HG02981 (cell line): Measurements from ENCODE around the gene ZNF514.
"Not testable (repeated sequence)": the region's sequence is repeated elsewhere in the genome, so short reads cannot be mapped to it uniquely, and the experiment has no call there.

Experiments
- ATAC-seq: cut with Tn5 transposase; IDR thresholded peaks from one replicate; pipeline ENCODE4 v1.9.1; 2021; ENCODE audit warnings: mild to moderate bottlenecking, moderate library complexity; ENCODE audit not compliant: unreplicated experiment

The ZNF514 gene

DNA sequence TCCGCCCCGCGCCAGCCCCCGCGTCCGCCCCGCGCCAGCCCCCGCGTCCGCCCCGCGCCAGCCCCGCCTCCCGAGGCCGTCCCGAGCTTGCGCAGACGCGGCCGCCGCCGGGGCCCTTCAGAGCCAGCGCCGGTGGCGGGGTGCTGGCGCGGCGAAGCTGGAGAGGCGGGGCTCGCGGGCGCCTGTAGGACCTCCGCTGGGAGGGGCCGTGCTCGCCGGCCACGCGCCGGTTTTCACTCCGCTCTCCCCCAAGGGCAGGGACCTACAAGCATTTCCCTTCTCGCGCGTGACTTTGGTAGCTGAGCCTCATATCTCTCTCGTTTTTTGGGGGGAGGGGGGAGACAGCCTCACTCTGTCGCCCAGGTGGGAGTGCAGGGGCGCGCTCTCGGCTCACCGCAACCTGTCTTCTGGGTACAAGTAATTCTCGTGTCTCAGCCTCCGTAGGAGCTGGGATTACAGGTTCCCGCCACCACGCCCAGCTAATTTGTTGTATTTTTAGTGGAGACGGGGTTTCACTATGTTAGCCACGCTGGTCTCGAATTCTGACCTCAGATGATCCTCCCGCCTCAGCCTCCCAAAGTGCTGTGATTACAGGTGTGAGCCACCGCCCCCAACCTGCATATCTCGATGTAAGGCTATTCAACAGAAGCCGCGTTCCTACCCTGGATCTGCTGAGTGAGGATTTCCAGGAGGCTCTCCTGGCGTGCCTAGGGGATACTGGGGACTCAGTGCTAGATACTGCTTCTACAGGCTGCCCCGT, at the start of gene ZNF514:
TSS of gene ZNF514 (minus strand) at position 159 of the 760 bp plus-strand sequence. CDS start 6,595 bp downstream, outside the sequence.
- peak; percentile 91 for ATAC-seq

DNA sequence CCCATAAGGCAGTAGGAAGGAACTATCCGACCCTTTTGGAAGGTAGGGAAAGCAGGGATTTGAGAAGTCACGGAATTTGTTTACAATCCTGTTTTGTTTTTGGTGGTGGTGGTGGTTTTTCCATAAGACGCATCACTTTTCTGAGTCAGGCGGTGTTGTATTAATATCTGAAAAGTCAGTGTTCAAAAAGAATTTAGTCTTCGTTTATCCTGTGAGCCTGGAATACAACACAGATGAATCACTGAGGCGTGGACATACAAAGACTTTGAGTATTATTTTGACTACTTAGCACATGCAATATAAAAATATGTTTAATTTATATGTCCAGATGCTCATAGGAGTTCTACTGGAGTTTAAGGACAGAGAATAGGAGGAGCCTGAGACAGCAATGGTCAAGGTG, 48.5 kb upstream of the ZNF514 start:
- no peak for ATAC-seq

DNA sequence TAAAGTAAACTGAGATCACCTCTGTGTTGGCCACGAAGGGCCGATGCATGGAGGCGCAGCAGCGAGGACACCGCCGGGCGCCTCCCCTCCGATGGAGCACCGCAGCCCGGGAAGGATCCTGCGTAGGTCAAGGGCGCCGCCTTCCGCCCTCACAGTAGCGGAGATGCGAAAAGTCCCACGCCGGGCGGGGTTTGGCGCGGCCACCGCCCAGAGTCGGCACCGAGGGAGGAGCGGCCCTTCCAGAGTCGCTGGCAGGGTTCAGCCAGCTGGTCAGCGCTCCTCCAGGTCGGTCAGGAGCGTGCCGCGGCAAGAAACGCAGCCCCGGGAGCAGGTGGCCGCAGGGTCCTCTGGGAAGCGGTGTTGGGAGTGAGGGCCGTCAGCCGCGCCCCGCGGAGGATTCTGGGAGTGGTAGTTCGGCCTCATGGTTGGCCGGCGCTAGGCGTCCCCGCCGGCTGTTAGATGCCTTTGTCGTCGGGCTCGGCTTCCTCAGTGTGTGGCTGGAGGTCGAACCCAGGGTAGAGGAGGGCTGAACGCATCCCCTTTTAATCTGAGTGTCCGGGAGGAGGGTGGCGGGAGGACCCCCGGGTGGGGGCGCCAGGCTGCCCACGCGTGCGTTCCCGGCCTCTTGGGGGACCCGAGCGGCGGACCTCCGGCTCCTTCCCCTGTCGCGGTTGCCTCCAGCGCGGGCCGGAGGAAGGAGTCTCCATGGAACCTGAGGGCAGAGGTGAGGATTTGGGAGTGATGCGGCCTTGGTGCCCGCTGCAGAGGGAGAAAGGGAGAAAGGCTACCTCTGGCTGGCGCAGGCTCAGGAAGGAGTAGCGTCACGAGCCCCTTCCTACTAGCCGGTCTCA, 47.7 kb upstream of the ZNF514 start, which contains the start of gene ZNF892:
TSS of gene ZNF892 (plus strand) at position 411 of the 851 bp plus-strand sequence. CDS start at position 706, 295 bp downstream.
- ATAC-seq, result peak; percentile 97

DNA sequence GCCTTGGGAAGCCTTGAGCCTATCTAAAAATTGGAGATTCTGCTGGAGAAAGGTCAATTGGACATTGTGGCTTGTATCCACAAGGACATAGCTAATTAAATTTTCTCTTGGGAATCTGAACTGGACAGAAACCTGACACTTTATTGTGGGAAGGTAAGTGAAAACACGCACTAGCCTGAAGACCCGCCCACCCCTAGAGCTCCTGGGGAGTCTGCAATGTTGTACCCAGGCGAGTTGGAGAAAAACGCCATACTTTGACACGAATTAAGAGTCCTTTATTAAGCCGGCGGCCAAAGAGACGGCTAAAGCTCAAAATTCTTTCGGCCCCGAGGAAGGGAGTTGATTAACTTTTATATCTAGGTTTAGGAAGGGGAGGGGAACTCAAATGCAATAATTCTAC, 46.4 kb upstream of the ZNF514 start:
- no peak for ATAC-seq

DNA sequence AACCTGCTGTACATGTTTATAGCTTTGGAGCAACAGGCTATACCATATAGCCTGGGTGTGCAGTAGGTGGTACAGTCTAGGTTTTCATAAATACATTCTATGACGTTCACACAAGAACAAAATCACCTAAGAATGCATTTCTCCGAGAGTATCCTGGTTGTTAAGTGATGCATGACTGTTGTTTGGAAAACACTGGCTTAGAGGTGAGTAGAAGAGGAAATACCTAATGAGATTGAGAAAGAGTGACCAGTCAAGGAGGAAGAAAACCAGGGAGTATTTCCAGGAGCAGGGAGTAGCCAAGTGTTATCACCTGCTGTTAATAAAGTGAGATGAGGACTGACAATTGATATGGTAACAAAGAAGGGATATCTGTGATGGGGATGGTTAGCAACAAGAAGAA, 44.7 kb upstream of the ZNF514 start:
- ATAC-seq, result no peak

DNA sequence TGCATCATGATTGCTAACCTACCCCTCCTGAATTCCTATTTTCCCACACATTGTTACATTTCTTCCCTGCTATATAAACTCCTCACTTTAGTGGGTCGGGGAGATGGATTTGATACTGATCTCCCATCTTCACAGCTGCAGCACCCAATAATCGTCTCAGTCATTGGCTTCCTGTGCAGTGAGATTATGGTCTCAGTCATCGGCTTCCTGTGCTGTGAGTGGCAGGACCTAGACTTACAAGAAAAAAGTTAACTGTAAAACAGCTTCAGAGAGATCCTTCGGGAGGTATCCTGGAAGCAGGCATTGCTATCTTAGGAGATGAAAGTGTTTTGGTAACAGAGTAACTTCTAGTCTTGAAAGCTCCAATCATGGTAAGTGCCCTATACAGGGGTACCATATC, 44.3 kb upstream of the ZNF514 start:
- ATAC-seq, result no peak

DNA sequence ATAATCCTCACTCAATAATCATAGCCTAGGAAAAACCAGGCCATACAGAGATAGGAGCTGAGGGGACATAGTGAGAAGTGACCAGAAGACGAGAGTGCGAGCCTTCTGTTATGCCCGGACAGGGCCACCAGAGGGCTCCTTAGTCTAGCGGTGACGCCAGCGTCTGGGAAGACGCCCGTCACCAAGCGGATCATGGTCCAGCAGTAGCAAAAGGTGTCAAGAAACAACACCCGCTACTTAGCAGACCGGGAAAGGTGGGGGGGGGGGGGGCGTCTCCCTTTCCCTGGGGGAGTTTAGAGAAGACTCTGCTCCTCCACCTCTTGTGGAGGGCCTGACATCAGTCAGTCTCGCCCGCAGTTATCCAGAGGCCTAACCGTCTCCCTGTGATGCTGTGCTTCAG, 33.3 kb upstream of the ZNF514 start:
- ATAC-seq, result not testable (repeated sequence)

DNA sequence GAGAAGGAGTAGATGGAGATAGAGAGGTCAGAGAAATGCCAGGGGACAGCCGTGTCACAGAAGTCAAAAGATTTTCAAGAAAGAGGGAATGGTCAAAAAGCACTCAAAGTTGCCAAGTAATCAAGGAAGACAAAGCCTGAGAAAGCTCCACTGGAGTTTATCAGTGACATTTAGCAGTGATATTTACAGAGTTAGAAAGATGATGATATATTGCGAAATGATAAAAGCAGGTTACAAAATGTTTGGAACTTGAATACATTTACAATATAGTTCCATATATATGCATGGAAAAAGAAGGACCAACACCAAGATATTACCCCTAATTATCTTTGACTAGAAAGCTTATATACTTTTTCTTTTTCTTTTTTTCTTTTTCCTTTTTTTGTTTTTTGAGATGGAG, 26.3 kb upstream of the ZNF514 start:
- no peak for ATAC-seq

DNA sequence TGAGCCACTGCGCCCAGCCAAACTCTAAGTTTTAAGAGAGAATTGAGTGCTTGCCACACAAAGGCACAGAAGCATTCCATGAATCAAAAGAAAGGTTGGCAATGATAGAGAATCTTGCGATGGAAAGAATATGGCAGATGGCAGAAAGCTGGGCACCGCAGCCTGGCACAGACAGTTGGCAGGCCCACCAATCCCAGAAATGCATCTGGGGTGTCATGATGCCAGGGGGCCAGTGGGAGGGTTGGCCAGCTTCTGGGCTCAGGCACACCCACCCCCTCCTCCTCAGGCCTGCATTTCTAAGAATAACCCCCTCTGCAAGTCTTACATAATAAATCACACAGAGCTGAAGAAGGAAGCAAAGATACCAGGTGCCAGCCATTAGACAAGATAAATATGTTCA, 25.5 kb upstream of the ZNF514 start:
- ATAC-seq, result no peak

DNA sequence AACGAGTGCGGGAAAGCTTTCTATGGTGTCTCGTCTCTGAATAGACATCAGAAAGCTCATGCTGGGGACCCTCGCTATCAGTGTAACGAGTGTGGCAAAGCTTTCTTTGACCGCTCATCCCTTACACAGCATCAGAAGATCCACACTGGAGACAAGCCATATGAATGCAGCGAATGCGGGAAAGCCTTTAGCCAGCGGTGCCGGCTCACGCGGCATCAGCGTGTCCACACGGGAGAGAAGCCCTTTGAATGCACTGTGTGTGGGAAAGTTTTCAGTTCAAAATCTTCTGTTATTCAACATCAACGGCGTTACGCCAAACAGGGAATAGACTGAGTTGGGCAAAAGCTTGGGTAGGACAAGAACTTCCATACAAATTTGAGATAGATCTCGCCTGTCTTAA, 22.1 kb upstream of the ZNF514 start:
- ATAC-seq, result no peak

DNA sequence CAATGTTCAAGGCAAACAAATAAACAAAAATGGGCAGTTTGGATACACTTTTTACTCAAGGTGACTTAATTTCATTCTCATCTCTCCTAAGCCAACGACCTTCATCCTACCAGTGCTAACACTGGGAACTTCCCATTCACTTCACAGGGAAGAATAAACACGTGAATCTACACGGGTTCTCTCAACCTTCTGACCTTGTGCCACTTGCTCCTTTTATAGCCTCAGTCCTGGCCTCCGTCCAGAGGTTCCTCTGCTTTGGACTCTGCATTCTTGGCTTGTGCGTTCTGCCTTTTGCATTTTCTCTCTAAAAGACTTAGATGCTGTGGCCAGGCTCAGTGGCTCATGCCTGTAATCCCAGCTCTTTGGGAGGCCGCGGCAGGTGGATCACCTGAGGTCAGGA, 19.8 kb upstream of the ZNF514 start:
- no peak for ATAC-seq

DNA sequence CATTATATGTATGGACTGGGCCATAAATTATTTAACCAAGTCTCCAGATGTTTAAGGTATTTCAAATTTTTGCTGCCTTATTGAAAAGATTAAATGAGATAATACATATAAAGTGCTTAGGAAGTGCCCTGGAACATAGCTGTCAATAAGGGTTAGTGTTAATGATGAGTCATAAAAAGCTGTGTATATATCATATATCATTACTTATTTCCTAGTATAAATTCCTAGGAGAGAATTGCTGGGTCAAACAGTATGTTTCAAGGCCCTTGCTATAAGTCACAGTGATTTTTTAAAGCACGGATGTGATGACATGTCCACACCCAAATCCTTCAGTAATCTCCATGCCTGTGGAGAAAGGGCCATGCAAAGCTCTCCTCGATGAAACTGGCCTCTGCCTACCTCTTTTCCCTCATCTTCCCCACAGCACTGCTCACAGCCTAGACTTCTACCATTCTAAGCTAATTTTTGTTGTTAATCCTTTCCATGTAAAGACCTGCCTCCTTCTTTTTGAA, 14.4 kb upstream of the ZNF514 start:
- no peak for ATAC-seq

DNA sequence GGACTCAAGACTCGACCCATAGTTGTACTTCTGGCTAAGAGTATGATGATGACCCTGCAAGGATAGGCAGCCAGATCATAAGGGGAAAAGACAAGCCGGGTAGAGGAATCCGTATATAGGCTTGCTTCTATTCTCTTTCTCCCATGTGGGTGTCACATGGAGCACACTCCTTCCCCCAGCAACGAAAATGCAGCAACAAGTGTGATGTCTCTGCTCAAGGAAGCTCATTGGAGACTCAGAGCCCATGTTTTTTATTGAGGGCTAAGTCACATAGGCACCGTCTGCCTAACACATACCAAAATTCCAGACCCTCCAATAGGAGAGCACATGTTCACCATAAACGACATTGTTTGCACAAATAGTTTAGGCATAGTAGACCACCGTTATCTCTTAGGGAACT, 12.3 kb upstream of the ZNF514 start:
- ATAC-seq, result no peak

DNA sequence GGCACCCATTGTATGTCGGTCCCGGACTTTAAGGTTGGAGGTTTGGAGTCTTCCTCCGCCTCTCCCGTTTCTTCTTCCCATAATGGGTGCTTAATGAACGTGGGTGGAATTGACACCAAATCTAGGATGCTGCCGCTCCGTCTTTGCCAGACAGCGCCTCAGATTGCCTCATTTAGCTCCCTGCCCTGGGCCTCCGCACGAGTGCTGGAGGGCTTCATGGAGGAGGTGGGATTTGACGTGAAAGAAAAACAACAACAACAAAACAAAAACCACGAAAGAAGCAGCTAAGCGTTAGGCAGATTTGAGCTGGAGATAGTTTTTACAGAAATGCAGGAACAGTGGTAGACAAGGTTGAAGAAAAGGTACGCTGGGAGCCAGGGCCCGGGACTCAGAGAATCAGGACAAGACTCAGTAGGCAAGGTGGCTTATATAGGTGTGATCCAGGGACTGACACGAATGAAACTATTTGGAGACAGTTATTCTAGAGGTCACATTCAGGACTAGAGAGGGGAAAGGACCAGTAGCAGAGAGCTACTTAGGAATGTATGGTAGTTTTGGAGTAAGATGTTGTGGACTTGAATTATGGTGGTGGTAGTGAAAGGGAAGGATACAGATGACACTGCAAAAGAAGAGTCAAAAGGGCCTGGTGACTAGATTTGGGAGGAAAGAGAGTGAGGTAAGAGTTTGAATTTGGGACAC, 6.6 kb upstream of the ZNF514 start:
- peak; percentile 13 for ATAC-seq

DNA sequence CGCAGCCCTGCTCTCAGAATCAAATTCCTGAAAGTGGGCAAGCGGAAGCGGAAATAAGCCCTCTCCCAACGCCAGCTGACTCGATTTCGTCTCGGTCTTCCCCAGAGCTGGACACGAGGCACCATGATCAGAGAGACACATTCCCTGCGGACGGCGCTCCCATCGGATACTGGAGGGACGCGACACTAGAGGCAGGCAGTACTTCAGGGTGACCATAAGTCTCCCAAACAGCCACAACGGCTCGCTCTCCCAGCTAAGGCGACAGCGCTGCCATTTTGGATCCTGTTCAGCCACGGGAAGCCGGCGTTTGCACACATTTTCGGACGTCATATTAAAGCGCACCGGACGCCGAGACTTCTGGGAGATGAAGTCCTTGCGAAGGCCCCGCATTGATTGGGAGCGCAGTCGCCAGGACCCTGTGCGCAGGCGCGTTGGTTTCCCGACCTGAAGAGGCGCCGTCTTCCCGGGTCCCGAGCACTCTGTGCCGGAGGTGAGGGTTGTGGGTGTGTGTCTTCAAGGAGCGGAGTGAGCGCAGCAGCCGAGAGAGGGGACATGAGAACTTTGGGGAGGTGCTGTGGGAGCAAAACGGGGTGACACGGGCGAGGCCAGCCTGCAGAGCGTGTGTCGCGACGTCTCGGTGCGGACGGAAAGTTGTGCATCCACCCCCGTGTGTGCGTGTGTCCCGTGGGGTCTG, 5.9 kb upstream of the ZNF514 start, which contains the start of gene ZNF2:
TSS of gene ZNF2 (plus strand) at position 439 of the 694 bp plus-strand sequence. CDS start 10,418 bp downstream, outside the sequence.
- ATAC-seq, result peak; percentile 94

DNA sequence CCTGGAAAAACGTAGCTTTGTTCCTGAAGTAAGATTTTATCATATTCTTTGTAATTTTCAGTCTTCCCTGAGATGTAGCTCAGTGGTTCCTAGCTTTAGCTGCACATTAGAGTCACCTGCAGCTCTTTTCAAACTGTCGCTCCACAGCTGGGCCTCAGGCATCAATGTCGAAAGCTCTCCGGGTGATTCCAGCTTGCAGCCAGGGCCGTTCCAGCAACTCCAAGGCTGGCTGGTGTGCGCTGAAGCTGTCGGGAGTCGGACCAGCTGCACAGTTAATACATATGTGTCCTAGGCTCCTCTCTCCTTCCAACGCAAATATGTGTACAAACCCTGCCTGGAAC, 5.4 kb upstream of the ZNF514 start:
- no peak for ATAC-seq

DNA sequence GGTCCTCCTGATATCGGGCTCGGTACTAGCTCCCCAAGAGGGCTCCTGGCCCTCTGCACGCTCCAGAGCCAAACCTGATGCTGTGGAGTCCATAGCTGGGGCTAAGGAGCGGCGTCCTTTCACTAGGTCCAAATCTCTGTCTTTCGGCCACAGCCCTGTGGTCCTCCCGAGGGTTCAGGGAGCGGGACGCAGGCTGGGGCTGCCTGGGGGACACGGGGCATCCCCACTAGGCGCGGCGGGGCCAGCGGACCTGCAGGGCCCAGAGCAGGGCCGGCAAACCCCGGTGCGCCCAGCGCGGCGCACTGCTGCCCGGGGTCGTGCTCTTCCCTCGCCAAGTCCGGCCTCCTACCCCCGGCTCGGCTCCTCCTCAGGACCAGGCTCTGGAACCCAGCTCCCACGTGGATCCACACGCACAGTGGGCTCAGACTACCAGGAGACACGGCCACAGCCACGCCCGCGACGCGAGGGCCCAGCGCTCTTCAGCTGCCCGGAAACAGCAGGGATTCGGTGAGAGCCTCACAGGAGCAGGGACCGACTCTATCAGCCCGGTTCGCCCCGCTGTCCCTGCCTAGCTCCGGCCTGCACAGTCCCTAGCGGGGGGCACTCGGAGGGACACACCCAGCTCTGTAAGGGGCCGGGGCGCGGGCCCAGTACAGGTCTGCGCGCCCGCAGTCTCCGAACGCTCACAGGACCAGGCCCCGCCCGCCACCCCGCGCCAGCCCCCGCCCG, 593 bp downstream of the ZNF514 start:
- ATAC-seq, result peak; percentile 45

DNA sequence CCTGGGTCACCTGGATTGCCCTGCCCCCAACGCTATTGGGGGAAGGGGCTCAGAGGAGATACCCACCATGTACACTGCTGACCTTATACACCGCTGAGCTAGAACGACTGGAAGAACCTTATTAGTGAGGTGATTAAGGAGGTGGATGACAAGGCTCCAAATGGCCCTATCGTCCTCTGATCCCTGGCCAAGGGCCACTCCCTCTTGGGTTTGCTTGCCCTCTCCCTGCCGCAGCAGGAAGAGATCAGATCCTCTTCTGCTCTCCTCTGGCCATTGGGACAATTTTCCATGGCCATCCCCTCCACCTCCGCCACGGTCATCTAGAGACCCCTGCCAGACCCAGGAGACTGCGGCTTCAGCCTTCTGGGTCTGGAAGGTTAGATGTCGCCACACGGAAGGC, 1.2 kb downstream of the ZNF514 start:
- no peak for ATAC-seq

DNA sequence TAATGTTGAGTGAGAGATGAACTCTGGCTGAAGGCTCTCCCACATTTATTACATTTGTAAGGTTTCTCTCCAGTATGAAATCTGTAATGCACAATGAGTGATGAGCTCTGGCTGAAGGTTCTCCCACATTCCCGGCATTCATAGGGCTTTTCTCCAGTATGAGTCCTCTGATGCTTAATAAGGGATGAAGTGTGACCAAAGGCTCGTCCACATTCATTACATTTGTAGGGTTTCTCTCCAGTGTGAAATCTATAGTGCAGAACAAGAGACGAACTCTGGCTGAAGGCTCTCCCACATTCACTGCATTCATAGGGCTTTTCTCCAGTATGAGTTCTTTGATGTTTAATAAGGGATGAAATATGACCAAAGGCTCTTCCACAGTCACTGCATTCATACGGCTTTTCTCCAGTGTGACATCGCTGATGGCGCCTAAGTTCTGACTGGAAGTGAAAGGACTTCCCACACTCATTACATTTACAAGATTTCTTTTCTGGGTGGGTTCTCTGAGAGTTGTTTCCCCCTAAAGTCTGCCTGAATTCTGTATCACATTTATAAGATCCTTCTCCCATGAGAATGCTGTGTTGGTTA, 10.2 kb downstream of the ZNF514 start:
- ATAC-seq, result no peak

DNA sequence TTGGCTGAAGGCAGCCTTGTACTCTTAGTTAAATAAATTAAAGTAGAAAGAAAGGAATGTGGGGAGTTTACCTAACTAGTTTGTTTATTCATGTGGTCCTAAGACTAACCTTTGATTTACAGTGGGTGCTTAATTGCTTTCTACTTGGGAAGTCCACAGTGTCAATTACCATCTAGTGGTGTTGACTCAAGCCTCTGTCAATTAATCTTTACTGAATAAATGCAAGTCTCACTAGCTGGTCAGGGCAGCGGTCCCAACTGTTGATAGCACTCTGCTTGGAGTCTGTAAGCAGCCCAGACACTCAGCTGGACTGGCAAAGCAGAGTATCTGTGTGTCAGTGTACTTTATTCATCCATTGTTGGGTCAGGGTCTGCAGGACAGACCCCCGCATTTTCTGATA, 15.8 kb downstream of the ZNF514 start:
- no peak for ATAC-seq
